HG03064 (cell line): ENCODE measurements around the gene BTD.

ENCODE experiments used
- ATAC-seq: cut with Tn5 transposase; IDR thresholded peaks from one replicate; pipeline ENCODE4 v1.9.1; 2021; ENCODE audit warnings: low read depth; ENCODE audit not compliant: unreplicated experiment

The BTD gene

GRCh38 chr3:15660055-15660935 is 58.8 kb downstream of the BTD start:
- no peak for ATAC-seq

- no peak for ATAC-seq
These were observed 62.6 kb downstream of the BTD start for GRCh38 chr3:15664144-15664543.

GRCh38 chr3:15665510-15666150 is 64.1 kb downstream of the BTD start:
- no peak for ATAC-seq

GRCh38 chr3:15666277-15666676 is 64.7 kb downstream of the BTD start:
- ATAC-seq = no peak

GRCh38 chr3:15667484-15667883 is 65.9 kb downstream of the BTD start:
- ATAC-seq = peak; percentile 58

- ATAC-seq = no peak
These were observed 72.0 kb downstream of the BTD start for GRCh38 chr3:15673536-15673935.

GRCh38 chr3:15676259-15676658 is 74.7 kb downstream of the BTD start:
- no peak for ATAC-seq

GRCh38 chr3:15679306-15679705 is 77.8 kb downstream of the BTD start:
- ATAC-seq = no peak

GRCh38 chr3:15681668-15682067 is 80.1 kb downstream of the BTD start:
- no peak for ATAC-seq

GRCh38 chr3:15682561-15683185 is 81.1 kb downstream of the BTD start:
- no peak for ATAC-seq

GRCh38 chr3:15683253-15683652 is 81.7 kb downstream of the BTD start:
- no peak for ATAC-seq

- no peak for ATAC-seq
These were observed 84.4 kb downstream of the BTD start for GRCh38 chr3:15685927-15686326.

- no peak for ATAC-seq
These were observed 88.7 kb downstream of the BTD start for GRCh38 chr3:15690230-15690629.

- no peak for ATAC-seq
These were observed 89.2 kb downstream of the BTD start for GRCh38 chr3:15690748-15691147.

- ATAC-seq = no peak
These were observed 91.8 kb downstream of the BTD start for GRCh38 chr3:15693355-15693754.

GRCh38 chr3:15694628-15695027 is 93.1 kb downstream of the BTD start:
- ATAC-seq = no peak
